IMR-90 (cell line): ENCODE results near the gene ZNF425. TPM values are rescaled to one million over a fixed set of nuclear protein-coding genes. Genes with fewer than 3 reads are reported as not detected.

ENCODE experiments used
- ATAC-seq: fragments of 200-7000 bp; cut with Tn5 transposase; 2 replicates; pipeline ENCODE4 v1.9.1; 2020; ENCODE audit warnings: low read depth, mild to moderate bottlenecking, moderate library complexity
- BruUV-seq: library from RNA; stranded (reverse); fragments of 400-500 nt; replicated peaks from 2 replicates; lab custom pipeline; 2021; lab: Mats Ljungman, UMichigan
- CTCF ChIA-PET: fragments of 300-600 bp; formaldehyde crosslinking; extraction: SDS; loops from one replicate; lab custom pipeline; 2021; ENCODE audit warnings: antibody characterized with exemption; lab: Yijun Ruan, JAX
- POLR2A ChIA-PET: fragments of 300-600 bp; sonication (Branson Sonifier 250); formaldehyde crosslinking; loops from one replicate; lab custom pipeline; 2022; ENCODE audit warnings: antibody characterized with exemption; ENCODE audit not compliant: unreplicated experiment; lab: Charles Lee
- DNase-seq: peaks from one replicate; pipeline ENCODE4 v3.0.0; 2013
- H2AFZ ChIP-seq: replicated peaks from 2 replicates; pipeline ENCODE3; 2013; ENCODE audit warnings: low read length, mild to moderate bottlenecking; ENCODE audit not compliant: poor library complexity
- H2AK5ac ChIP-seq: 2 replicates; pipeline ENCODE4 v1.6.1; 2013; ENCODE audit warnings: low read depth, low read length, inconsistent platforms
- H2AK9ac ChIP-seq: replicated peaks from 2 replicates; pipeline ENCODE3; 2013; ENCODE audit warnings: mild to moderate bottlenecking, low read depth, low read length, moderate library complexity; ENCODE audit not compliant: poor library complexity
- H2BK120ac ChIP-seq: 2 replicates; pipeline ENCODE4 v1.6.1; 2013; ENCODE audit warnings: low read depth, low read length, inconsistent platforms
- H2BK15ac ChIP-seq: 3 replicates; pipeline ENCODE4 v1.6.1; 2013; ENCODE audit warnings: low read depth, low read length, inconsistent platforms
- H2BK20ac ChIP-seq: 2 replicates; pipeline ENCODE4 v1.6.1; 2013; ENCODE audit warnings: low read depth, mild to moderate bottlenecking, inconsistent platforms, low read length, moderate library complexity
- H2BK5ac ChIP-seq: 2 replicates; pipeline ENCODE4 v1.6.1; 2013; ENCODE audit warnings: mild to moderate bottlenecking, low read depth, low read length, inconsistent platforms; ENCODE audit not compliant: poor library complexity, severe bottlenecking
- H3K14ac ChIP-seq: replicated peaks from 2 replicates; pipeline ENCODE4 v1.6.1; 2013; ENCODE audit warnings: low read depth, low read length, inconsistent platforms
- H3K18ac ChIP-seq: 2 replicates; pipeline ENCODE4 v1.6.1; 2013; ENCODE audit warnings: low read depth, low read length, control low read depth
- H3K23ac ChIP-seq: 2 replicates; pipeline ENCODE4 v1.6.1; 2013; ENCODE audit warnings: low read depth, low read length, inconsistent platforms
- H3K27ac ChIP-seq: 2 replicates; pipeline ENCODE4 v1.5.1; 2013; ENCODE audit warnings: mild to moderate bottlenecking, control low read depth, low read length; ENCODE audit not compliant: insufficient read depth
- H3K27me3 ChIP-seq: 2 replicates; pipeline ENCODE4 v1.6.1; 2013; ENCODE audit warnings: low read length; ENCODE audit not compliant: control insufficient read depth, insufficient read depth
- H3K36me3 ChIP-seq: 2 replicates; pipeline ENCODE4 v1.6.1; 2013; ENCODE audit warnings: low read length, mixed read lengths; ENCODE audit not compliant: control insufficient read depth, insufficient read depth
- H3K4ac ChIP-seq: 2 replicates; pipeline ENCODE4 v1.6.1; 2013; ENCODE audit warnings: low read depth, low read length, inconsistent platforms
- H3K4me1 ChIP-seq: 2 replicates; pipeline ENCODE4 v1.6.1; 2013; ENCODE audit warnings: low read length, mixed read lengths; ENCODE audit not compliant: control insufficient read depth, insufficient read depth
- H3K4me2 ChIP-seq: 2 replicates; pipeline ENCODE4 v1.6.1; 2013; ENCODE audit warnings: low read depth, mild to moderate bottlenecking, control low read depth, low read length, moderate library complexity
- H3K4me3 ChIP-seq: 2 replicates; pipeline ENCODE4 v1.5.1; 2013; ENCODE audit warnings: low read depth, mild to moderate bottlenecking, control low read depth, low read length, moderate library complexity; ENCODE audit not compliant: insufficient read depth
- H3K56ac ChIP-seq: 2 replicates; pipeline ENCODE4 v1.6.1; 2013; ENCODE audit warnings: low read length, inconsistent platforms; ENCODE audit not compliant: insufficient read depth; ENCODE audit errors: extremely low read depth
- H3K79me1 ChIP-seq, 2 experiments: 2 replicates each; pipeline ENCODE4 v1.6.1; 2013; ENCODE audit warnings: low read length in 2 of 2, inconsistent platforms in 1 of 2, low read depth in 1 of 2
- H3K9ac ChIP-seq: 2 replicates; pipeline ENCODE4 v1.6.1; 2013; ENCODE audit warnings: low read depth, low read length, control low read depth
- H3K9me1 ChIP-seq: 2 replicates; pipeline ENCODE4 v1.6.1; 2013; ENCODE audit warnings: low read length, inconsistent platforms; ENCODE audit not compliant: insufficient read depth
- H3K9me3 ChIP-seq: 2 replicates; pipeline ENCODE4 v1.6.1; 2013; ENCODE audit warnings: low read length; ENCODE audit not compliant: control insufficient read depth, insufficient read depth
- H4K20me1 ChIP-seq: 2 replicates; pipeline ENCODE4 v1.6.1; 2013; ENCODE audit warnings: low read length, inconsistent platforms; ENCODE audit not compliant: insufficient read depth
- H4K5ac ChIP-seq: 2 replicates; pipeline ENCODE4 v1.6.1; 2013; ENCODE audit warnings: mild to moderate bottlenecking, low read depth, low read length, control low read depth
- H4K8ac ChIP-seq, 2 experiments: 2 replicates each; pipeline ENCODE4 v1.6.1; 2013; ENCODE audit warnings: low read depth in 2 of 2, low read length in 2 of 2, control low read depth in 1 of 2, inconsistent platforms in 1 of 2
- H4K91ac ChIP-seq: 2 replicates; pipeline ENCODE4 v1.6.1; 2013; ENCODE audit warnings: low read depth, low read length, inconsistent platforms; ENCODE audit not compliant: insufficient read depth
- BHLHE40 ChIP-seq: fragments of 150-350 bp; IDR thresholded peaks from 2 replicates; pipeline ENCODE4 v1.6.1; 2016; ENCODE audit warnings: mild to moderate bottlenecking, low read depth, low read length
- CEBPB ChIP-seq: IDR thresholded peaks from 2 replicates; pipeline ENCODE4 v1.6.1; 2012; ENCODE audit warnings: low read depth, low read length, improper control_type of control experiment
- CTCF ChIP-seq: conservative IDR thresholded peaks from 2 replicates; pipeline ENCODE4 v1.5.1; 2012; ENCODE audit warnings: mild to moderate bottlenecking, low read depth, low read length, improper control_type of control experiment
- ELK1 ChIP-seq: fragments of 150-350 bp; IDR thresholded peaks from 2 replicates; pipeline ENCODE4 v1.6.1; 2016; ENCODE audit warnings: low read depth, mild to moderate bottlenecking, low read length, moderate library complexity, borderline replicate concordance
- MAFK ChIP-seq: IDR thresholded peaks from 2 replicates; pipeline ENCODE4 v1.6.1; 2012; ENCODE audit warnings: low read depth, low read length, improper control_type of control experiment
- MXI1 ChIP-seq: IDR thresholded peaks from 2 replicates; pipeline ENCODE4 v1.6.1; 2012; ENCODE audit warnings: low read depth, mild to moderate bottlenecking, low read length, moderate library complexity, borderline replicate concordance
- NFE2L2 ChIP-seq: fragments of 150-350 bp; IDR thresholded peaks from 2 replicates; pipeline ENCODE4 v1.6.1; 2016; ENCODE audit warnings: low read depth, mild to moderate bottlenecking, low read length
- POLR2A ChIP-seq: IDR thresholded peaks from 2 replicates; pipeline ENCODE4 v1.6.1; 2012; ENCODE audit warnings: mild to moderate bottlenecking, low read depth, low read length
- RFX5 ChIP-seq: IDR thresholded peaks from 2 replicates; pipeline ENCODE4 v1.8.0; 2012; ENCODE audit warnings: low read depth, mild to moderate bottlenecking, low read length, moderate library complexity
- SMC3 ChIP-seq: fragments of 150-350 bp; IDR thresholded peaks from 2 replicates; pipeline ENCODE4 v1.6.1; 2016; ENCODE audit warnings: low read depth, mild to moderate bottlenecking, antibody characterized with exemption, low read length, moderate library complexity
- WGBS, 2 experiments: methylation state at CpG; one replicate each; pipeline versions ENCODE4 v1.1.5 to v1.1.7; 2013; ENCODE audit warnings: missing lambda C conversion rate in 2 of 2; ENCODE audit not compliant: insufficient read length in 1 of 2; ENCODE audit errors: extremely low coverage in 2 of 2; 5-methylcytosine and 5-hydroxymethylcytosine counted together
- dilution Hi-C: fragments of 300-500 bp; cut with HindIII; formaldehyde crosslinking; loops from one replicate; pipeline ENCODE4 v1.14.3; 2018; ENCODE audit warnings: low sequenced_read_pairs; ENCODE audit not compliant: unreplicated experiment
- in situ Hi-C: fragments of 300-500 bp; cut with MboI; formaldehyde crosslinking; loops from 3 replicates; pipeline ENCODE4 v1.14.3; 2019; ENCODE audit warnings: low sequenced_read_pairs, inconsistent platforms, mixed read lengths
- intact Hi-C: fragments of 100-400 bp; cut with micrococcal nuclease; formaldehyde crosslinking; loops from 2 replicates; pipeline ENCODE4 v1.10.0; 2022
- polyA plus RNA-seq, 3 experiments: library from polyadenylated mRNA; depleted of rRNA; stranded (reverse); fragments of >200 nt; gene quantifications; 2 replicates each; pipeline ENCODE4 v1.2.3, GENCODE V29; 2012; ENCODE audit warnings: low replicate concordance in 1 of 3
- total RNA-seq: library from RNA; depleted of rRNA; stranded (reverse); fragments of >200 nt; gene quantifications from 2 replicates; pipeline ENCODE4 v1.2.3, GENCODE V29; 2012
- TF ChIP-seq, protein P1 (sequence below): fragments of 150-350 bp; IDR thresholded peaks from 2 replicates; pipeline ENCODE4 v1.6.1; 2017; ENCODE audit warnings: mild to moderate bottlenecking, antibody characterized with exemption, low read length, low read depth

The ZNF425 gene
- total and polyA plus RNA-seq, 2 of the 4 experiments (the other 2 are of a cell fraction) = 1.2 to 2.3 TPM

- no peak overlapping the region for H2AK5ac ChIP-seq
- no peak overlapping the region for H3K9ac ChIP-seq
- in situ Hi-C loops (no loop called here), intact Hi-C loops (no loop called here), dilution Hi-C loops (no loop called here)
- no peaks in the 10 kb centered on the region for H3K27me3 ChIP-seq
- no peak overlapping the region for H3K14ac ChIP-seq
- H2BK120ac ChIP-seq = no peak overlapping the region
- H3K4me3 ChIP-seq = no peak overlapping the region
- H3K18ac ChIP-seq = no peak overlapping the region
- no peak overlapping the region for H3K4me2 ChIP-seq
- H3K4ac ChIP-seq = no peak overlapping the region
- no peaks in the 10 kb centered on the region for H3K9me3 ChIP-seq
- H3K56ac ChIP-seq = no peak overlapping the region
- no peak overlapping the region for H2AFZ ChIP-seq
- no peaks in the 10 kb centered on the region for H3K4me1 ChIP-seq
- BruUV-seq = no TSS peak
- DNase-seq = no peak
- WGBS, 2 experiments = 90% methylated on average over 2 of the region's 11 CpGs; no CpG with 5 or more reads in 1 of the 2 experiments
- no peak for ATAC-seq
- TF ChIP-seq NFE2L2 (no peak), CEBPB (no peak), CTCF (no peak), RFX5 (no peak), ELK1 (no peak), MXI1 (no peak), BHLHE40 (no peak), MAFK (no peak), POLR2A (no peak), SMC3 (no peak)
- TF ChIP-seq, protein P1, sequence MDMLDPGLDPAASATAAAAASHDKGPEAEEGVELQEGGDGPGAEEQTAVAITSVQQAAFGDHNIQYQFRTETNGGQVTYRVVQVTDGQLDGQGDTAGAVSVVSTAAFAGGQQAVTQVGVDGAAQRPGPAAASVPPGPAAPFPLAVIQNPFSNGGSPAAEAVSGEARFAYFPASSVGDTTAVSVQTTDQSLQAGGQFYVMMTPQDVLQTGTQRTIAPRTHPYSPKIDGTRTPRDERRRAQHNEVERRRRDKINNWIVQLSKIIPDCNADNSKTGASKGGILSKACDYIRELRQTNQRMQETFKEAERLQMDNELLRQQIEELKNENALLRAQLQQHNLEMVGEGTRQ = no peak
- no peak overlapping the region for H2BK5ac ChIP-seq
- peaks cover 21% of the 10 kb centered on the region for H3K36me3 ChIP-seq
- ChIA-PET POLR2A (no interaction called here), CTCF (no interaction called here)
- H2BK20ac ChIP-seq = no peak overlapping the region
- H4K8ac ChIP-seq = no peak overlapping the region
- H2AK9ac ChIP-seq = no peak overlapping the region
- peaks cover 10% of the 10 kb centered on the region for H3K9me1 ChIP-seq
- no peak overlapping the region for H4K5ac ChIP-seq
- peaks cover 19 to 51% of the 10 kb centered on the region in 2 experiments for H3K79me1 ChIP-seq
- no peak overlapping the region for H3K27ac ChIP-seq
- no peak overlapping the region for H4K91ac ChIP-seq
- H4K20me1 ChIP-seq = peaks cover 25% of the 10 kb centered on the region
- no peak overlapping the region for H3K23ac ChIP-seq
- no peak overlapping the region for H2BK15ac ChIP-seq
Measured at GRCh38 chr7:149154056-149154455, 27.9 kb upstream of the ZNF425 start.
